ENCODE results near the gene PHYH. TPM values are rescaled to one million over a fixed set of nuclear protein-coding genes. Genes with fewer than 3 reads are reported as not detected.

The PHYH gene
- total RNA-seq (10 to 100 TPM; 39.9 to 48.1 (median 41.6) TPM), polyA plus RNA-seq (100 to 1,000 TPM in 1 of 3 donors, 10 to 100 TPM in 2; 23.3 to 193 (median 87.7) TPM)

DNA sequence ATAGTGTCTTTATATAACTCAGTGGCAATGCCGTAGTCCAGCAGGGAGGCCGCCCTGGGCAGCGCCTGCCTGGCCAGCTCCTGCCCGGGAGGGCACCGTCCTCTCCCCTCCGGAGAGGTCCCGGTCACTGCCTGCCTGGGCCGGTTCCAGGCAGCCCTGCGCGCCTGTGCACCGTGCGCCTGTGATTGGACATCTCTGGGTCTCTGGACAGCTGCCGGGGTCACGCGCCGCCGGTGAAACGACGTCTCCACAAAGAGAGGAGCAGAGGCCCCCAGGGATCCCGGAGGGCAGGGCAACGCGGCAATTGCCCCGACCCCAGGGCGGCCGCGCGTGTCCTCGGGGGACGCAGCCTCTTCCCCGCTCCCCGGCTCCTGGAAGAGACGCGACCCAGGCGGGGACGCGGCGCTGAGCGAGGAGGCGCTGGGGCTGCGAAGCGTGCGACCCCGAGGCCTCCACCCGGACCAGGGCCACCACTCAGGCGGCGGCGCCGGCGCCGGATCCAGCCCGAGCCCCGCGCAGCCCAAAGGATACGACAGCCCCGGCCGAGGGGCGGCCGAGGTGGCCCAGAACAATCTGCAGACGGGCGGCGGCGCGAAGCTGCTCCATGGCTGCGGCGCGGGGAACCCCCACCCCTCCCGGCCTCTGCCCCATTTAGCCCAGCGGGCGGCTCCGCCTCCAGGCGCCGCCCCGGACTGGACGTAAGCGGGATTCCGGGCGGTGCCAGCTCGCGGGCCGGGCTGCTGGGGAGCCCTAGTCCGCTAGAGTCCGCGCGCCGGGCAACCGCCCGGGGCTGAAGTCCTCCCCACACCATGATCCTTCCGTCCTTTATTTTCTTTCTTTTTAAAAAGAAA is at the start of gene PHYH:
Gene PHYH, minus strand, starts transcription at position 628 of the 851 bp plus-strand sequence. Its CDS starts 22 bp downstream, at position 606.
- H3K27me3 ChIP-seq = no peaks in the 10 kb centered on the region
- TF ChIP-seq, protein P1, sequence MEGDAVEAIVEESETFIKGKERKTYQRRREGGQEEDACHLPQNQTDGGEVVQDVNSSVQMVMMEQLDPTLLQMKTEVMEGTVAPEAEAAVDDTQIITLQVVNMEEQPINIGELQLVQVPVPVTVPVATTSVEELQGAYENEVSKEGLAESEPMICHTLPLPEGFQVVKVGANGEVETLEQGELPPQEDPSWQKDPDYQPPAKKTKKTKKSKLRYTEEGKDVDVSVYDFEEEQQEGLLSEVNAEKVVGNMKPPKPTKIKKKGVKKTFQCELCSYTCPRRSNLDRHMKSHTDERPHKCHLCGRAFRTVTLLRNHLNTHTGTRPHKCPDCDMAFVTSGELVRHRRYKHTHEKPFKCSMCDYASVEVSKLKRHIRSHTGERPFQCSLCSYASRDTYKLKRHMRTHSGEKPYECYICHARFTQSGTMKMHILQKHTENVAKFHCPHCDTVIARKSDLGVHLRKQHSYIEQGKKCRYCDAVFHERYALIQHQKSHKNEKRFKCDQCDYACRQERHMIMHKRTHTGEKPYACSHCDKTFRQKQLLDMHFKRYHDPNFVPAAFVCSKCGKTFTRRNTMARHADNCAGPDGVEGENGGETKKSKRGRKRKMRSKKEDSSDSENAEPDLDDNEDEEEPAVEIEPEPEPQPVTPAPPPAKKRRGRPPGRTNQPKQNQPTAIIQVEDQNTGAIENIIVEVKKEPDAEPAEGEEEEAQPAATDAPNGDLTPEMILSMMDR (IDR thresholded peaks at IDR 0.05) = no peak
- TF ChIP-seq POLR2AphosphoS5 (IDR thresholded peaks at IDR 0.05) (peak; percentile 77 to 88 (median 80)), POLR2A (IDR thresholded peaks at IDR 0.05) (peak; percentile 50 to 70), EP300 (IDR thresholded peaks at IDR 0.05) (peak in 1 of 4 donors; percentile 60)
- H3K36me3 ChIP-seq = peaks cover 0 to 10% (median 5%) of the 10 kb centered on the region in 4 donors
- DNase-seq = peak; percentile 97
- peak within 1 kb of the TSS; percentile 100 for H3K27ac ChIP-seq
- WGBS, 2 donors = 0 to 1% methylated on average over 88 of the region's 88 CpGs
- intact Hi-C loops (cut with DNase I) = loop anchor here (2.0 kb wide), 1 partner anchor 47 kb away; no protein-coding TSS in a partner anchor
- peaks cover 0 to 35% (median 19%) of the 10 kb centered on the region in 4 donors for H3K4me1 ChIP-seq
- no peaks in the 10 kb centered on the region for H3K9me3 ChIP-seq
- H3K4me3 ChIP-seq = peak within 1 kb of the TSS; percentile 74 to 95 (median 90)

- peak within 1 kb of the TSS; percentile 69 to 91 (median 87) for H3K4me3 ChIP-seq
- TF ChIP-seq, protein P1 (IDR thresholded peaks at IDR 0.05) = peak in 1 of 4 experiments; percentile 3
- TF ChIP-seq POLR2A (IDR thresholded peaks at IDR 0.05) (no peak), POLR2AphosphoS5 (IDR thresholded peaks at IDR 0.05) (peak in 2 of 4 donors; percentile 40 to 41), EP300 (IDR thresholded peaks at IDR 0.05) (no peak)
- no peaks in the 10 kb centered on the region for H3K9me3 ChIP-seq
- H3K36me3 ChIP-seq = no peaks in the 10 kb centered on the region
- DNase-seq = peak; percentile 84
- H3K27me3 ChIP-seq = peaks cover 0 to 18% (median under 1%) of the 10 kb centered on the region in 3 donors
- intact Hi-C loops (cut with DNase I) = loop anchor here (5.0 kb wide), 2 partner anchors 1306 to 1529 kb away; partner anchors contain the start of genes SUV39H2 and UPF2
- H3K4me1 ChIP-seq = peaks cover 0 to 32% (median 28%) of the 10 kb centered on the region in 4 donors
- H3K27ac ChIP-seq = peak within 1 kb of the TSS; percentile 95 to 97 (median 96)
- 1% methylated on average over 65 of the region's 65 CpGs for WGBS, 2 donors
These were observed 48.6 kb upstream of the PHYH start, which contains the start of gene SEPHS1 for GRCh38 chr10:13348216-13349017. Gene SEPHS1, minus strand, starts transcription at chr10:13348293. Its CDS starts 3,343 bp downstream, at chr10:13344950.

GRCh38 chr10:13347500-13348156 is 47.8 kb upstream of the PHYH start:
- Histone ChIP-seq H3K4me1 (peaks cover 0 to 32% (median 28%) of the 10 kb centered on the region in 4 donors), H3K4me3 (peak overlapping the region; percentile 69 to 91 (median 87)), H3K9me3 (no peaks in the 10 kb centered on the region), H3K27ac (peak overlapping the region; percentile 95 to 97 (median 96)), H3K36me3 (no peaks in the 10 kb centered on the region), H3K27me3 (peaks cover 0 to 10% (median 0%) of the 10 kb centered on the region in 3 donors)
- DNase-seq = peak; percentile 90
- TF ChIP-seq, protein P1 (IDR thresholded peaks at IDR 0.05) = no peak
- TF ChIP-seq POLR2AphosphoS5 (IDR thresholded peaks at IDR 0.05) (peak in 1 of 4 donors; percentile 25), EP300 (IDR thresholded peaks at IDR 0.05) (no peak), POLR2A (IDR thresholded peaks at IDR 0.05) (no peak)
- WGBS, 2 donors = 0 to 1% methylated on average over 109 of the region's 109 CpGs
- intact Hi-C loops (cut with DNase I) = loop anchor here (2.0 to 5.0 kb wide), 3 partner anchors 47 to 1530 kb away; partner anchors contain the start of genes PHYH, SUV39H2 and UPF2

- peaks cover 0 to 32% (median 28%) of the 10 kb centered on the region in 4 donors for H3K4me1 ChIP-seq
These were observed 47.2 kb upstream of the PHYH start for GRCh38 chr10:13347043-13347499.

More at GRCh38 chr10:13347043-13347499, 47.2 kb upstream of the PHYH start:
- TF ChIP-seq EP300 (IDR thresholded peaks at IDR 0.05) (no peak), POLR2AphosphoS5 (IDR thresholded peaks at IDR 0.05) (no peak), POLR2A (IDR thresholded peaks at IDR 0.05) (no peak)
- TF ChIP-seq, protein P1 (IDR thresholded peaks at IDR 0.05) = no peak
- no peak for DNase-seq
- peaks cover 0 to 5% (median 0%) of the 10 kb centered on the region in 3 donors for H3K27me3 ChIP-seq
- no peaks in the 10 kb centered on the region for H3K36me3 ChIP-seq
- intact Hi-C loops (cut with DNase I) = loop anchor here (2.0 to 5.0 kb wide), 3 partner anchors 46 to 1530 kb away; partner anchors contain the start of genes PHYH, SUV39H2 and UPF2
- WGBS, 2 donors = 1% methylated on average over 47 of the region's 47 CpGs
- H3K27ac ChIP-seq = peak overlapping the region; percentile 95 to 97 (median 96)
- H3K4me3 ChIP-seq = peak overlapping the region; percentile 69 to 91 (median 87)
- H3K9me3 ChIP-seq = no peaks in the 10 kb centered on the region

All from sigmoid colon (tissue), 7 donors.